Endothelial cell (in vitro differentiated cells): ENCODE data around the gene LRWD1. TPM values are rescaled to one million over a fixed set of nuclear protein-coding genes. Genes with fewer than 3 reads are reported as not detected.
A peak's percentile ranks its signal among the peaks of the same experiment; 100 is the strongest.

Experiments
- DNase-seq: peaks from one replicate; pipeline ENCODE4 v3.0.0; 2021; ENCODE audit warnings: low spot score
- H3K27ac Mint-ChIP-seq: one replicate; pipeline ENCODE4 v1.8.0; 2021; ENCODE audit warnings: mixed read lengths, inconsistent platforms; ENCODE audit not compliant: unreplicated experiment
- H3K27me3 Mint-ChIP-seq: one replicate; pipeline ENCODE4 v1.8.0; 2021; ENCODE audit warnings: mild to moderate bottlenecking, moderate library complexity, mixed read lengths, inconsistent platforms; ENCODE audit not compliant: unreplicated experiment
- H3K36me3 Mint-ChIP-seq: one replicate; pipeline ENCODE4 v1.8.0; 2021; ENCODE audit warnings: mild to moderate bottlenecking, low read depth, mixed read lengths, inconsistent platforms; ENCODE audit not compliant: unreplicated experiment
- H3K4me1 Mint-ChIP-seq: one replicate; pipeline ENCODE4 v1.8.0; 2021; ENCODE audit warnings: mild to moderate bottlenecking, mixed read lengths, inconsistent platforms; ENCODE audit not compliant: unreplicated experiment
- H3K4me3 Mint-ChIP-seq: one replicate; pipeline ENCODE4 v1.8.0; 2021; ENCODE audit warnings: mild to moderate bottlenecking, mixed read lengths, inconsistent platforms; ENCODE audit not compliant: unreplicated experiment
- H3K9me3 Mint-ChIP-seq: one replicate; pipeline ENCODE4 v1.8.0; 2021; ENCODE audit warnings: mixed read lengths, inconsistent platforms; ENCODE audit not compliant: unreplicated experiment
- CTCF ChIP-seq: fragments of 200-600 bp; sonication (generic); IDR thresholded peaks from one replicate; pipeline ENCODE4 v1.5.0; 2021; ENCODE audit warnings: antibody characterized with exemption; ENCODE audit not compliant: unreplicated experiment
- total RNA-seq: library from RNA; stranded (reverse); fragmentation: NEBNext Ultra II Directional; extraction: Animal tissue kit (Norgen Biotek cat#: 25700); gene quantifications from one replicate; pipeline ENCODE4 v1.2.1, GENCODE V29; 2021; ENCODE audit not compliant: unreplicated experiment

Gene LRWD1
- total RNA-seq, 1 donor from 2014 or later, result 30.3 TPM

GRCh38 chr7:102444961-102445673 is 19.7 kb upstream of the LRWD1 start:
- no peak overlapping the region for H3K4me3 Mint-ChIP-seq
- no peak for DNase-seq
- H3K27ac Mint-ChIP-seq, result peak overlapping the region; percentile 57
- no peak for TF ChIP-seq CTCF
- H3K9me3 Mint-ChIP-seq, result no peaks in the 10 kb centered on the region
- peaks cover 4% of the 10 kb centered on the region for H3K36me3 Mint-ChIP-seq
- no peaks in the 10 kb centered on the region for H3K27me3 Mint-ChIP-seq
- no peaks in the 10 kb centered on the region for H3K4me1 Mint-ChIP-seq

GRCh38 chr7:102445674-102446071 is 19.1 kb upstream of the LRWD1 start:
- DNase-seq, result no peak
- no peak for TF ChIP-seq CTCF
- no peaks in the 10 kb centered on the region for H3K27me3 Mint-ChIP-seq
- H3K27ac Mint-ChIP-seq, result no peak overlapping the region
- H3K9me3 Mint-ChIP-seq, result no peaks in the 10 kb centered on the region
- no peaks in the 10 kb centered on the region for H3K4me1 Mint-ChIP-seq
- no peak overlapping the region for H3K4me3 Mint-ChIP-seq
- H3K36me3 Mint-ChIP-seq, result peaks cover 4% of the 10 kb centered on the region

GRCh38 chr7:102446387-102447156 is 18.2 kb upstream of the LRWD1 start:
- Mint-ChIP-seq H3K27me3 (no peaks in the 10 kb centered on the region), H3K36me3 (peaks cover 4% of the 10 kb centered on the region), H3K4me1 (no peaks in the 10 kb centered on the region), H3K27ac (no peak overlapping the region), H3K9me3 (no peaks in the 10 kb centered on the region), H3K4me3 (no peak overlapping the region)
- no peak for TF ChIP-seq CTCF
- no peak for DNase-seq

GRCh38 chr7:102447311-102447710 is 17.5 kb upstream of the LRWD1 start:
- H3K4me3 Mint-ChIP-seq, result no peak overlapping the region
- no peaks in the 10 kb centered on the region for H3K4me1 Mint-ChIP-seq
- H3K9me3 Mint-ChIP-seq, result no peaks in the 10 kb centered on the region
- TF ChIP-seq CTCF, result no peak
- H3K27me3 Mint-ChIP-seq, result no peaks in the 10 kb centered on the region
- no peak for DNase-seq
- H3K27ac Mint-ChIP-seq, result no peak overlapping the region
- peaks cover 4% of the 10 kb centered on the region for H3K36me3 Mint-ChIP-seq

- Mint-ChIP-seq H3K36me3 (peaks cover 4% of the 10 kb centered on the region), H3K27me3 (no peaks in the 10 kb centered on the region), H3K27ac (no peak overlapping the region), H3K9me3 (no peaks in the 10 kb centered on the region), H3K4me1 (no peaks in the 10 kb centered on the region), H3K4me3 (no peak overlapping the region)
- no peak for TF ChIP-seq CTCF
- no peak for DNase-seq
These were observed 15.6 kb upstream of the LRWD1 start for GRCh38 chr7:102449136-102449535.
